GM12878 (cell line): ENCODE results near the gene ARHGAP26. TPM values are rescaled to one million over a fixed set of nuclear protein-coding genes. Genes with fewer than 3 reads are reported as not detected.

ENCODE experiments used
- ATAC-seq: fragments of 200-7000 bp; cut with Tn5 transposase; 3 replicates; pipeline ENCODE4 v1.9.1; 2020; ENCODE audit warnings: mild to moderate bottlenecking, moderate library complexity
- BruUV-seq: library from RNA; stranded (reverse); fragments of 400-500 nt; replicated peaks from 2 replicates; lab custom pipeline; 2021; lab: Mats Ljungman, UMichigan
- CTCF ChIA-PET: fragments of 300-600 bp; sonication (Branson Sonifier 250); formaldehyde crosslinking; extraction: SDS; loops from one replicate; lab custom pipeline; 2021; ENCODE audit warnings: inconsistent platforms; lab: Yijun Ruan, JAX
- POLR2A ChIA-PET: fragments of 350-600 bp; formaldehyde crosslinking; extraction: SDS; loops from one replicate; lab custom pipeline; 2021; ENCODE audit warnings: inconsistent platforms; lab: Charles Lee
- RAD21 ChIA-PET: fragments of 300-600 bp; sonication (Branson Sonifier 250); formaldehyde crosslinking; loops from one replicate; lab custom pipeline; 2023; ENCODE audit warnings: antibody characterized with exemption; ENCODE audit not compliant: unreplicated experiment; lab: Charles Lee
- SMC1A ChIA-PET: fragments of 300-600 bp; sonication (Branson Sonifier 250); formaldehyde crosslinking; loops from one replicate; lab custom pipeline; 2023; ENCODE audit not compliant: unreplicated experiment, uncharacterized antibody; lab: Charles Lee
- DNase-seq: peaks from one replicate; pipeline ENCODE4 v3.0.0-alpha.2; 2011; ENCODE audit warnings: low read depth, low spot score
- FAIRE-seq: peaks from 3 replicates; lab custom pipeline; 2011; peaks lifted over from hg19 to GRCh38; lab: Jason Lieb, UNC
- H2AFZ ChIP-seq: 2 replicates; pipeline ENCODE4 v1.6.0; 2011; ENCODE audit warnings: low read depth, low read length, control low read depth; ENCODE audit not compliant: control insufficient read depth
- H3K27ac ChIP-seq: 2 replicates; pipeline ENCODE4 v1.5.1; 2011; ENCODE audit warnings: control low read depth; ENCODE audit not compliant: control insufficient read depth, insufficient read depth
- H3K27me3 ChIP-seq, 2 experiments: replicated peaks in 1 of 2; 2 replicates each; pipeline versions ENCODE4 v1.6.0 to v1.6.1; 2011; ENCODE audit warnings: low read length in 1 of 2; ENCODE audit not compliant: control insufficient read depth in 2 of 2, insufficient read depth in 2 of 2
- H3K36me3 ChIP-seq, 2 experiments: 2 replicates each; pipeline ENCODE4 v1.5.1; 2011; ENCODE audit warnings: low read length in 1 of 2; ENCODE audit not compliant: control insufficient read depth in 2 of 2, insufficient read depth in 2 of 2
- H3K4me1 ChIP-seq: 2 replicates; pipeline ENCODE4 v1.6.1; 2011; ENCODE audit warnings: mild to moderate bottlenecking, low read length, moderate library complexity, mixed read lengths; ENCODE audit not compliant: control insufficient read depth, insufficient read depth
- H3K4me2 ChIP-seq: 2 replicates; pipeline ENCODE4 v1.6.0; 2011; ENCODE audit warnings: control low read depth; ENCODE audit not compliant: control insufficient read depth, insufficient read depth
- H3K4me3 ChIP-seq: fragments of 200-600 bp; sonication (generic); 2 replicates; pipeline ENCODE4 v1.5.1; 2016
- H3K79me2 ChIP-seq: 2 replicates; pipeline ENCODE4 v1.6.0; 2011; ENCODE audit warnings: low read length; ENCODE audit not compliant: control insufficient read depth, insufficient read depth
- H3K9ac ChIP-seq: 2 replicates; pipeline ENCODE4 v1.8.0; 2011; ENCODE audit warnings: low read length, control low read depth, mixed read lengths; ENCODE audit not compliant: control insufficient read depth, insufficient read depth
- H3K9me3 ChIP-seq: replicated peaks from 3 replicates; pipeline ENCODE4 v1.5.1; 2011; ENCODE audit warnings: mild to moderate bottlenecking, low read length; ENCODE audit not compliant: control insufficient read depth, insufficient read depth
- H4K20me1 ChIP-seq: 2 replicates; pipeline ENCODE4 v1.6.0; 2011; ENCODE audit not compliant: control insufficient read depth, insufficient read depth
- CEBPZ ChIP-seq: fragments of 150-350 bp; IDR thresholded peaks from 2 replicates; pipeline ENCODE4 v1.6.1; 2016; ENCODE audit warnings: low read depth, low read length
- HDGF ChIP-seq: fragments of 450-650 bp; IDR thresholded peaks from 2 replicates; pipeline ENCODE4 v1.6.1; 2016; ENCODE audit warnings: antibody characterized with exemption
- SMAD1 ChIP-seq: fragments of 450-650 bp; IDR thresholded peaks from 2 replicates; pipeline ENCODE4 v1.6.1; 2018; ENCODE audit warnings: mild to moderate bottlenecking, low read depth; ENCODE audit not compliant: partially characterized antibody
- ZNF207 ChIP-seq: fragments of 450-650 bp; IDR thresholded peaks from 2 replicates; pipeline ENCODE4 v1.6.1; 2014; ENCODE audit warnings: antibody characterized with exemption, mild to moderate bottlenecking, borderline replicate concordance
- WGBS: methylation state at CpG from one replicate; pipeline ENCODE4 v1.1.6; 2016; ENCODE audit warnings: low lambda C conversion rate; ENCODE audit not compliant: insufficient replicate concordance, insufficient coverage; ENCODE audit errors: missing lambda C conversion rate; 5-methylcytosine and 5-hydroxymethylcytosine counted together
- in situ Hi-C: fragments of 300-500 bp; cut with MboI; formaldehyde crosslinking; loops from 9 replicates; pipeline ENCODE4 v1.14.3; 2018; ENCODE audit warnings: mixed read lengths
- intact Hi-C: fragments of 100-400 bp; cut with micrococcal nuclease; formaldehyde crosslinking; loops from one replicate; pipeline ENCODE4 v1.14.2; 2022; ENCODE audit not compliant: unreplicated experiment
- polyA plus RNA-seq, 11 experiments: library from polyadenylated mRNA; depleted of rRNA in 4 of 11; unstranded in 6 of 11; stranded (reverse) in 5 of 11; fragments of >200 nt; fragmentation: Nextera tagmentation in 4 of 11; fragmentation: Illumina TruSeq in 1 of 11; extraction: Ambion mirVana in 4 of 11; extraction: Trizol in 1 of 11; gene quantifications; 1 replicate in 1 of 11; 2 replicates in 10 of 11; pipeline versions ENCODE4 v1.2.1 to v1.2.3, GENCODE V29; 2011 to 2016; ENCODE audit warnings: inconsistent platforms in 2 of 11, missing spikeins in 2 of 11, low read depth in 1 of 11
- total RNA-seq, 4 experiments: library from RNA; depleted of rRNA in 3 of 4; stranded (reverse); fragments of >200 nt in 3 of 4; fragmentation: Illumina TruSeq in 1 of 4; extraction: Trizol in 1 of 4; gene quantifications; 2 replicates each; pipeline versions ENCODE4 v1.2.1 to v1.2.3, GENCODE V29; 2013 to 2021

ARHGAP26 gene
- total and polyA plus RNA-seq, 10 of the 15 experiments (the other 5 are each of a cell fraction or from before 2014, with no cell fraction given): 9.4 to 41.5 (median 19.3) TPM

- Histone ChIP-seq H3K9me3 (no peaks in the 10 kb centered on the region), H3K79me2 (no peaks in the 10 kb centered on the region), H2AFZ (no peak overlapping the region), H3K4me2 (no peak overlapping the region), H3K36me3 (no peaks in the 10 kb centered on the region), H3K27me3 (no peaks in the 10 kb centered on the region), H3K4me3 (no peak overlapping the region), H3K4me1 (no peaks in the 10 kb centered on the region), H3K27ac (no peak overlapping the region), H4K20me1 (no peaks in the 10 kb centered on the region; the same call in none of the 2 replicates), H3K9ac (no peak overlapping the region)
- ATAC-seq (no peak), FAIRE-seq (no peak), DNase-seq (no peak)
- no TSS peak for BruUV-seq
- CTCF ChIA-PET: interaction anchor here (0.8 to 5.1 kb wide), 6 partner anchors 25 to 151 kb away, joined by 3 to 49 read pairs (median 6); no protein-coding TSS in a partner anchor
- SMC1A ChIA-PET: interaction anchor here (0.6 to 3.6 kb wide), 2 partner anchors 73 to 116 kb away, joined by 3 to 12 read pairs; no protein-coding TSS in a partner anchor
- 31% methylated on average over 5 of the region's 5 CpGs for WGBS
- RAD21 ChIA-PET: interaction anchor here (1.1 kb wide), 2 partner anchors 25 to 115 kb away, joined by 3 to 6 read pairs; no protein-coding TSS in a partner anchor
- intact Hi-C loops: no loop called here
- TF ChIP-seq SMAD1: no peak
- no peak for TF ChIP-seq CEBPZ
- no peak for TF ChIP-seq ZNF207
- TF ChIP-seq HDGF: no peak
- in situ Hi-C loops: no loop called here
- POLR2A ChIA-PET: interaction anchor here (0.6 to 1.2 kb wide), 2 partner anchors 81 to 94 kb away, joined by 3 read pairs; partner anchors contain the start of gene ARHGAP26
Measured at GRCh38 chr5:142863856-142864255, 93.7 kb downstream of the ARHGAP26 start.
